NOMO-1 (cell line): ENCODE measurements around the gene DDX20.

Experiments
- DNase-seq, 2 experiments: peaks; one replicate each; lab custom pipeline; 2025; ENCODE audit not compliant: unreplicated experiment in 2 of 2; lab: John Stamatoyannopoulos, UW

Gene DDX20

GRCh38 chr1:111747282-111747734 is 8.4 kb upstream of the DDX20 start:
- peak; percentile 42 to 84 for DNase-seq

DNA sequence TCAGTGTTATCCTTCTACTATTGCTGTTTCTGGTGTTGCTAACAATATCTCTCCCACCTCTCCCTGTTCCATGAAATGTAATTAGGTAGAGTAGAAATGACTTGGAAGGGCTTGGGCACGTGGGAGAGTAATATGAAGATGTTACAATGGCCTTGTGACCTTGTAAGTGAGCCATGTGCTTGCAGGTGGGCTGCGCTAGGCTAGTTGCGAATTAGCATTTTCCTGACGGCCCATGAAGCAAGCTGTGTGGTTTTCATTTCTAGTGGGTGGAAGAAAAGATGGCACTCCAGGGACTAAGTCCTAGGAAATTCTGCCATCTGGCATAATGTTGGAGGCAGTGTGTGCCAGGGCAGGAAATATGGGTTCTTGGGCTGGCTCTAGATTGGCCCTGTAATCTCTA is 7.8 kb upstream of the DDX20 start:
- DNase-seq, result no peak

DNA sequence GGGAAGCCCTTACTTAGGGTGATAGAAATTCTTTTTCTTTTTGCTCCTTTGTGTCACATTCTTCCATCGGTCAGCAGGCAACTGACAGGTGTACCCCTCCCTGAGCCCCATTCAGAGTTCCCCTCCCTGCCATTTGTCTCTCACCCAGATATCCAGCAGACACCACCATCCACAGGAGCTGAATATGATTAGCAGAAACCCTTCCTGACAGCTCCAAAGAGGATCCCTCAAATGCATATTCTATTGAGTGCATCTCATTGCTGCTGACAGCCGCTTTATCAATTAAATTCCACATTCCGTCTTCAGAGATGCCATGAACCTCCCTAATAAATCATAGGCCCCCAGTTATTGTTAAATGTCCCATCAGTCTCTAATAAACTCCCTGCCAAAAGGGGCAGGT is 6.1 kb upstream of the DDX20 start:
- DNase-seq, result no peak

DNA sequence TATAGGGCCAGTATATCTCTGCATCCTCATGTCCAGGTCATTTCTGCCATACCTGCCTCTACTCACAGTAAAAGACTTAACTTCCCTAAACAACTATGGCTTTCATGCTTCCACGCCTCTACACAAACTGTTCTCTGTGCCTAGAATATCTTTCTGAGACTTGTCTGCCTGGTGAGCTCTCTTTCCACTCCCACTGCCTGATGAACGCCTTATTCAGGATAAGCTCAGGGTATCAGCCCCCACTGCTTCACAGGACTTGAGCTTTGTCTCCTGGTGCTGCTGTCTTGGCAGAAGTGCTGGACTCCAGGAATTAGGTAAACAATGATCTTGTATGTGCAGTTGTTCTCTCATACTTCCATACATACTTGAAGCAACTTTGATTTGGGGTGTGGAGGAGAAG is 4.8 kb upstream of the DDX20 start:
- no peak for DNase-seq

- DNase-seq, result no peak
Observed at GRCh38 chr1:111751906-111752575, 3.7 kb upstream of the DDX20 start.

- DNase-seq, result no peak
Observed at GRCh38 chr1:111754984-111755330, 744 bp upstream of the DDX20 start.

- DNase-seq, result no peak
Observed at GRCh38 chr1:111756124-111756513, 418 bp downstream of the DDX20 start.

DNA sequence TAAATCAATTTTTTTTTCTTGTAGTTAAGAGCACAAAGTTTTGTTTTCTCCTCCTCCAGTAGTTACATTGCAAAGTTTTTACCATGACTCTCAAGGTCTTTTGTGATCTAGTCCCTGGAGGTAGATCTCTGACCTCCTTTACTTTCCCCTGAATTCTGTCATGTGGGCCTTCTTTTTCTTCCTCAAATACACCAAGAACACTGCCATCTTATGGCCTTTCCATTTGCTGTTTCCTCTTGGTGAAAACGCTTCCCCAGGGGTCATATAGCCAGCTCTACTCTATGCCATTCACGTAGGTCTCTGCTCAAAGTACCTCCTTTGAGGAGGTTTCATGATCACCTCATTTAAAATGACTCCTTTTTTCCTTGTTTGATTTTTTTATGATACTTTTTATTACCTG is 2.7 kb downstream of the DDX20 start:
- DNase-seq, result peak in 1 of 2 experiments; percentile 23

DNA sequence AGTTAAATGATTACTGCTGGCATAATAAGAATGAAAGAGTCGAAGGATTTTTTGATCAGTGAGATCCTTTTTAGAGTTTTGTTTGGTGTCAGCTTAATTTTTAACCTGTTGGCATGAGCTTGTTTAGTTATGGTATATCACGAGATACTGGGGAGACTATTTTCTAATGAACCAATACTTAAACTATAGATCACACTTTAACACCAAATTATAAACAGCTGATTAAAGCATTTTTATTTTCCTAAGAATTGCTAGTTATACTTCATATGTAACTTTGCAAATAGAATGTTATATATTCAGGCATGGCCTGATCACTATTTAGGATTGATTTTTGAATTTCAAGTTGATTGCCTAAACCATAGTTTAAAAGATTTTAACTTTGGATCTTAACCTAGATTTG is 6.0 kb downstream of the DDX20 start:
- no peak for DNase-seq

DNA sequence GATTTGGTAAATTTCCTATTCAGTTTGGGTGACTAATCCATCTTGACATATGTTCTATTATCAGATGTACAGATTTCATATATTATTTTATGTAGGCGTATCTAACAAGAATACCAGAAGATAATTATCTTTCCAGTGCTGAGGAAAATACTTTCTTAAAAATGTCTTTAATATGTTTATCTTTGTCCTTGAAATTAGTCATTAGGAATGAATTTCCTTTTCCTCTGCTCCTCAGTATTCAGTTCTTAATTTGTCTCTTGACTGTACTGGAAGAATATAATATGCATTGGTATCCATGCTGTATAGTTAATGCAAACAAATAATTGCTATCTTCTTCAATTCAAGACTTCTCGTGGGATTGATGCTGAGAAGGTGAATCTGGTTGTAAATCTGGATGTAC is 6.6 kb downstream of the DDX20 start:
- no peak for DNase-seq

DNA sequence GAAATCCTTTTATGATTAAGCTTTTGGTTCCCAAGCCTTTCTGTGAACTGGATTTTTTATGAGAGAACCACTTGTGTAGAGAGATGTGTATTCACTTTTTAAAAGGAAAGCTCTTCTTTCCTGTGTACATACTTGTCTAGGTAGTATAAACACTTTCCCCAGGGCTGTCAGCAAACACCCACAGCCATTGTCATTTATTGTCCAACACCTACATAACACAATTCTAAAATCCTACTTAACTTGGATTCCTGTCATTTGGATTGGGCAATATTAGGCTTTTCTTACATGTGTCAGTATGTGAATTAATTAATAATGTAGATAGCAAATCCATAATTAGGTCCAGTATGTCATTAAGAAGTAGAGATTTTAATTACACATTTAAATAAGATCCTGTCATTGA is 12.3 kb downstream of the DDX20 start:
- no peak for DNase-seq

- no peak for DNase-seq
Observed at GRCh38 chr1:111768625-111769024, 12.9 kb downstream of the DDX20 start.

DNA sequence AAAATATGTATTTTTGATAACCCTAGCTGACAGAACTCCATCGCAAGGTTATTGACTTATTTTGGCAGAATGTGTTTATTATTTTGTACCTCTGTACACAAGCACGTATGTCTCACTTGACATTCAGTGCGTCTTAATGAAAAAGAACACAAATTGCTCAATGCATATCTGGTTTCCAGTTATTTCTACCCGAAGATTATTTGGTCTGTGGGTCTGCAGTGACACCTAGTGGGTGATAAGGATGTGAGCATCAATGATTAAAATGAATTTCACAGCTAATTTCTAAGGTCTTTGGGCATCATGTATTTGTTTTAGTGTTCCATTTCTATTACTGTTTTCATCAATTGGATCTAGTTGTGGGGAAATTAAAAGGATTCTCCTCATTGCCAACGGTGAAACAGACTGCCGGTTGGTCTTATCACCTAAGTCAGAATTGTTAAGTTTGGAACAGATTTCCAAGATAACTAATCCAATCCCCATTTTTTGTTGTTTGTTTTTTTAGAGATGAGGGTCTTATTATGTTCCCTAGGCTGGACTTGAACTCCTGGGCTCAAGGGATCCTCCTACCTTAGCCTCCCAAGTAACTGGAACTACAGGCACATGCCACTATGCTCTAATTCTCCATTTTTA is 13.9 kb downstream of the DDX20 start:
- peak; percentile 11 to 53 for DNase-seq

DNA sequence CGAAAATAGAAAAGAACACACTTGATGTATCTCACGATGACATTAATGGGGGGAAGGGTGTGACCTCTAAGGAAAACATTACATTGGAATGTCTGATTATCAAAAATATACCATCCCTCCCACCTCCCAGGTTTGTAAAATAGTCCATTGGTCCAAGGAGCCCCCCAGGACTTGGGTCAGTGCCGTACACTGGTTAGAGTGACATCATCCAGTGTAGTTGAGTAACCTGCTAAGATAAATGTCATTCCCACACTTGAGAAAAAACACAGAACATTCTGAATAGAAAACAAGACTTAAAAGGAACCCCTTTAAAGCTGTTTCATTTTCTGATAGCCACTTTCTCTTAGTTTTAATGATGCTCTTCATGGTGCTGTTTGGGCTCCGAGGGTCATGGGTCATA is 15.2 kb downstream of the DDX20 start:
- DNase-seq, result no peak

DNA sequence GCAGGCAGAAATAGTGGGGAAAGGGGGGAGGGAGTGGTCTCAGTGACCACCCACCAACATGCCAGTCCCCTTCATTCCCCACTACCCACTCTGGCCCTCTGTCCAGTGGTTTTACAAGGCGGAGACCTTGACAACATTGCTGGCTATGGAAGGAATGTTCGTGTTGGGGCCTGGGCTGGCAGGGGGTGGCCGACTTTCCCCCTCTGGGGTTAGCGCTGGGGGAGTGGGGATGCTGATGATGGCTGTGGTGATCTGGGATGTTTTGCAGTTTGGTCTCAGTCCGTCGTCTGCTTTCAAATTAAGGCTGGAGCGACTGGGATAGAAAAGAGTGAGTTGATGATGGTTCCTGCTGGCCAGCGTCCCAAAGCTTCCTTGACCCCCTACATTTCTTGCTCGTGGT is 20.3 kb downstream of the DDX20 start:
- DNase-seq, result no peak

DNA sequence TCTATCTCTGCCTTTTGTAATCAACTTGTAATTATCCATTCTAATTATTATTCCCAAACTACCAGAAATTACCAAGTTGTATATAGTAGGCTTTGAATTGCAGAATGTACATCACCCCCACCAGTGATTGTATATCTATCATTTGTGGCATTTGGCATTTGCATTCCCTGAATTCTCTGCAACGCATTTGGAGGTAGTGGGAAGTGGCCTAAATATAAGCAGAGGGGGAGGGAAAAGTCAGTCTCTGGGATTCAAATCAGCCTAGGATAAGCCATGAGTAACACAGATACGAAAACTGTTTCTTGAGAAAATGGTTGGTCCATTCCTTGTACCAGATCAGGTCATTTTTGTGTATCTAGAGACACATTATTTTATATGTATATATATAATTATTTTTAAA is 20.7 kb downstream of the DDX20 start:
- DNase-seq, result no peak

DNA sequence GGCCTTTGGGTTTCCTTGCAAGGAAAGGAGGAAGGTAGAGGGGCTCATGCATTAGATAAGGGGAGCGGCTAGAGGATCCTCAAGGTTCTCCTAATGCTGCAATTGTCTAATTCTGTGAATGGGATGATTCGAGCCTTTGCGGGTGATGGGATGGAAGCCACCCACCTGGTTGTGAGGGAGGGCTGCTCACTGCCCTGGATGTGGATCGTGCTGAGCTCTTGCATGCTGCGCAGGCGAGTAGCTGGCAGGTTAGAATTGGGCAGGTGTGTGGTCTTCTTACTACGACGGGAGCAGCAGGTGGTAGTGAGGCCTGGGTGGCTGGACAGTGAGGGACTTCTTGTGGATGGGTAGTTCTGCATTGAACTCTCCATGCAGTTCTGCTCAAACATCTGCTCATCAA is 21.2 kb downstream of the DDX20 start:
- no peak for DNase-seq

GRCh38 chr1:111777301-111777700 is 21.6 kb downstream of the DDX20 start:
- no peak for DNase-seq

DNA sequence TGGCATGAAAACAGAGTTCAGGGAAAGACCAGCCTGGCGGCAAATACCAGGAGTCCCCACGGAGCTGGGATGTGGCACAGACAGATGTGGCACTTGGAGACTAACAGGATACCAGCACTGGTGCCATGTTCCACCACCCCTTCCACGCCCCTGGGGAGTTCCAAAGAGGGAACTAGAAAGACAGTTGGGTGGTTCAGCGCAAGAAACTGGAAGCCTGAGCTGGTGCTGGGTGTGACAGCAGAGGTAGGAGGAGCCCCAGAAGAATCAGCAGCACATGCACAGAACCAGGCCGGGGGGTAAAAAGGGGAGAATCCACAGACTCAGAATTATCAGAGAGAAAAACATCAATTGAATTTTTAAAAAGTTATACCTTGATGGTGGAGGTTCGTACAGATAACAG is 22.4 kb downstream of the DDX20 start:
- no peak for DNase-seq

- no peak for DNase-seq
Observed at GRCh38 chr1:111778541-111779051, 22.9 kb downstream of the DDX20 start.

- DNase-seq, result no peak
Observed at GRCh38 chr1:111779546-111779945, 23.8 kb downstream of the DDX20 start.

GRCh38 chr1:111784273-111784901 is 28.7 kb downstream of the DDX20 start:
- no peak for DNase-seq
